Posterior cingulate gyrus (tissue), 11 donors: Measurements from ENCODE around the gene SESTD1.

Source experiments
- DNase-seq, 10 donors: peaks; one replicate each; pipeline versions ENCODE4 v3.0.0 to v3.0.0-alpha.2; 2020 to 2021; ENCODE audit warnings: mixed read lengths in 3 of 10
- intact Hi-C: fragments of 100-400 bp; cut with DNase I; formaldehyde crosslinking; loops from one replicate; pipeline ENCODE4 v1.15.1; 2023

SESTD1 gene, protein sequence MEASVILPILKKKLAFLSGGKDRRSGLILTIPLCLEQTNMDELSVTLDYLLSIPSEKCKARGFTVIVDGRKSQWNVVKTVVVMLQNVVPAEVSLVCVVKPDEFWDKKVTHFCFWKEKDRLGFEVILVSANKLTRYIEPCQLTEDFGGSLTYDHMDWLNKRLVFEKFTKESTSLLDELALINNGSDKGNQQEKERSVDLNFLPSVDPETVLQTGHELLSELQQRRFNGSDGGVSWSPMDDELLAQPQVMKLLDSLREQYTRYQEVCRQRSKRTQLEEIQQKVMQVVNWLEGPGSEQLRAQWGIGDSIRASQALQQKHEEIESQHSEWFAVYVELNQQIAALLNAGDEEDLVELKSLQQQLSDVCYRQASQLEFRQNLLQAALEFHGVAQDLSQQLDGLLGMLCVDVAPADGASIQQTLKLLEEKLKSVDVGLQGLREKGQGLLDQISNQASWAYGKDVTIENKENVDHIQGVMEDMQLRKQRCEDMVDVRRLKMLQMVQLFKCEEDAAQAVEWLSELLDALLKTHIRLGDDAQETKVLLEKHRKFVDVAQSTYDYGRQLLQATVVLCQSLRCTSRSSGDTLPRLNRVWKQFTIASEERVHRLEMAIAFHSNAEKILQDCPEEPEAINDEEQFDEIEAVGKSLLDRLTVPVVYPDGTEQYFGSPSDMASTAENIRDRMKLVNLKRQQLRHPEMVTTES

DNA sequence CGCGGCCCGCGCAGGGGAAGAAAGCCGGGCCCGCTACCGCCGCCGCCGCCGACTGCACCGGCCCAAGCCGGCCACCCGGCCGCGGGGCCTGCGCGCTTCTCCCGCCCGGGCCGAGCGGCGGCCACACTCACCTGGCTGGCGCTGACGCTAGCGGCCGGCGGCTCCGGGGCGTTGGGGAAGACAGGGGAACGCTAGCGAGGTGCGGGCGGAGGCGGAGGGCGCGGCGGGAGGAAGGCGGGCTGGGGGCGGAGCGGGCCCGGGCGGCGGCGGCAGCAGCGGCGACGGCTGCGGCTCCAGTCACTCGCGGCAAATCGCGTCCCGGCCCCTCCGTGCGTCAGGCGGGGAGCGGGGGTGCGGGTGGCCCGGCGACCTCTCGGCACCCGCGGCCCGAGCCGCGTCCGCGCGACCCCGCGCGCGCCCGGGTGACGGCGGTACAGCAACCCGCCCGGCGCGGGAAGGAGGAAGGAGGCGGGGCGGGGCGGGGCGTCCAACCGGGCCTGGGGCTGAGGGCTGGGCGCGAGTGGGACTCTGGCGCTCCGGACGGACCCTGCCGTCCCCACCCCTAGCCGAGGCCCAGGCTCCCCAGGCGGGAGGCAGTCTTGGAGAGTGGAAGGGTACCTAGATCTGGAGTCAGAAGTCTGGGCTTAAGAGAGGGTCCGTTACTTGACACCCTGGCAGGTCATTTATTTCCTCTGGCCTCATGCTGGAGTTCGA is at the start of gene SESTD1:
Gene SESTD1 (minus strand): TSS at position 465 of the 714 bp plus-strand sequence. CDS start 72,991 bp downstream, outside the sequence.
- DNase-seq: peak; percentile 52 to 96 (median 67)
- intact Hi-C loops: loop anchor here (5.0 kb wide), 1 partner anchor 37 kb away; no protein-coding TSS in a partner anchor

- no peak for DNase-seq
- intact Hi-C loops: no loop called here
These were observed 48.4 kb upstream of the SESTD1 start for GRCh38 chr2:179313057-179313456.

- intact Hi-C loops: no loop called here
- DNase-seq: no peak
These were observed 46.5 kb upstream of the SESTD1 start for GRCh38 chr2:179311101-179311500.

GRCh38 chr2:179307616-179308371 is 43.2 kb upstream of the SESTD1 start:
- DNase-seq: no peak
- intact Hi-C loops: no loop called here

- intact Hi-C loops: no loop called here
- DNase-seq: no peak
These were observed 40.5 kb upstream of the SESTD1 start for GRCh38 chr2:179305125-179305524.

- DNase-seq: no peak
- intact Hi-C loops: no loop called here
These were observed 39.8 kb upstream of the SESTD1 start for GRCh38 chr2:179304424-179304823.

- intact Hi-C loops: no loop called here
- no peak for DNase-seq
These were observed 38.3 kb upstream of the SESTD1 start for GRCh38 chr2:179302764-179303571.

DNA sequence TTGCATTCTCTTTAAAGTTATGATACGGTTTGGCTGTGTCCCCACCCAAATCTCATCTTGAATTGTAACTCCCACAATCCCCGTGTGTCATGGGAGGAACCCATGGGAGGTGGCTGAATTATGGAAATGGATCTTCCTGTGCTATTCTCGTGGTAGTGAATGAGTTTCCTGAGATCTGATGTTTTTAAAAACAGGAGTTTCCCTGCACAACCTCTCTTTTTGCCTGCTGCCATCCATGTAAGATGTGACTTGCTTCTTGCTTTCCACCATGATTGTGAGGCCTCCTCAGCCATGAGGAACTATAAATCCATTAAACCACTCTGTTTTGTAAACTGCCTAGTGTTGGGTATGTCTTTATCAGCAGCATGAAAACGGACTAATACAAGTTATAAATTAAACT is 37.5 kb upstream of the SESTD1 start:
- no peak for DNase-seq
- intact Hi-C loops: no loop called here

GRCh38 chr2:179298666-179299065 is 34.0 kb upstream of the SESTD1 start:
- intact Hi-C loops: no loop called here
- DNase-seq: no peak

GRCh38 chr2:179297927-179298326 is 33.3 kb upstream of the SESTD1 start:
- DNase-seq: no peak
- intact Hi-C loops: no loop called here

DNA sequence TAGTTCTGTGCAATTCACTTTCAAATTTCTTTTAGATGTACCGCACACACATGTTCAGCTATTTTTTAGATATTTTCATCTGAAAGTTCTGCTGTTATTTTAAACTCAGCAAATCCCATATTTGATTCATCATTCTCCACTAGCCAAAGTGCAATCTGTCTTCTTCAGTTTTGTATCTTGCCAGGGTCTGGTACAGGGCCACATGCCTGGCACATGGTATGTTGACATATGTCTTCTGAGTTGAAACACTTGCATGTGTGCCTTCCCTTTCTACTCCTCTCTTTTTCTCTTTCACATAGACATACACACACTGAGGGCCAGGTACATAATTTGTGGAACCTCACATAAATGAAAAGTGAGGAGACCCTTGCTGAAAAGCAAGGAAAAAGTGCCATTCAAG is 25.7 kb upstream of the SESTD1 start:
- intact Hi-C loops: no loop called here
- DNase-seq: no peak

DNA sequence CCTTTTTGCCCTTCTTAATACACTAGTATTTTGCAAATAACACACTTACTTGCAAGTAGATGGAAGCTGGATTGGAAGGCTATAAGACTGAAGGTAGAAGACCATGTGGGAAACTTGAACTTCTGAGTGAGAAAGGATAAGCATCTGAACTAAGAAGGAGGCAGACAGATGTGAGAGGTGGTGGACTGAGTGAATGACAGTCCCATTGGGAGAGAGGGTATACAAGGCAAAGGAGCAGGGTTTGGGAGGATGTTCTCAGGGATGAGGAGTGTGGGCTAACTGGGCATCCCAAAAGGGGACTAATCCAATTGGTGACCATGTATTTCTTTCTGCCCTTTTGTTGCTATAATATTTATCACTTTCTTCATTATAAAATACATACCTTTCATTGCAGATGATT is 20.4 kb upstream of the SESTD1 start:
- DNase-seq: no peak
- intact Hi-C loops: no loop called here

GRCh38 chr2:179277429-179278196 is 13.0 kb upstream of the SESTD1 start:
- no peak for DNase-seq
- intact Hi-C loops: no loop called here

DNA sequence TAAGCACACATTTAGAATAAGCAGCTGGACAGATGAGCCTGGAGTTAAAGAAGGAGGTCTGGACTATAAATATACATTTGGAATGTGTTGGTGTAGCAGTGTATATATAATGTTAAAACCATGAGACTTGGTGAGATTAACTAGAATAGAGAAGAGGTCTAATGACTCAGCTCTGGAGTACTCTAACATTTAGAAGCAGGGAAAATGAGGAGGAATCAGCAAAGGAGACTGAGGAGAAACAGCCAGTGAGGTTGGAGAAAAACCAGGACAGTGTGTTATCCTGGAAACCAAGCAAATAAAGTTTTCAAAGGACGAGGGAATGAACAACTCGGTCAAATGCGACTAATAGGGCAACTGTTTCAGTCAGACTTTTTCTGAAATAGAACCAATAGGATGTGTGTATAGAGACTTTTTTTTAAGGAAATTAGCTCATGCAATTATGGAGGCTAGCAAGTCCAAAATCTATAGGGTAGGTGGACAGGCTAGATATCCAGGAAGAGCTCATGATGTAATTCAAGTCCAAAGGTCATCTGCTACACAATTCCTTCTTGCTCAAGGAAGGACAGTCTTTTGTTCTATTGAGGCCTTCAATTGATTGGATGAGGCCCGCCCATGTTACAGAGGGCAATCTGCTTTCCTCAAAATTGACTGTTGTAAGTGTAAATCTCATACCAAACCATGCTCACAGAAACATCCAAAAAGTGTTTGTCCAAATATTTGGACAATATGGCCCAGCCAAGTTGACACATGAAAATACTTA is 10.8 kb upstream of the SESTD1 start:
- intact Hi-C loops: no loop called here

DNA sequence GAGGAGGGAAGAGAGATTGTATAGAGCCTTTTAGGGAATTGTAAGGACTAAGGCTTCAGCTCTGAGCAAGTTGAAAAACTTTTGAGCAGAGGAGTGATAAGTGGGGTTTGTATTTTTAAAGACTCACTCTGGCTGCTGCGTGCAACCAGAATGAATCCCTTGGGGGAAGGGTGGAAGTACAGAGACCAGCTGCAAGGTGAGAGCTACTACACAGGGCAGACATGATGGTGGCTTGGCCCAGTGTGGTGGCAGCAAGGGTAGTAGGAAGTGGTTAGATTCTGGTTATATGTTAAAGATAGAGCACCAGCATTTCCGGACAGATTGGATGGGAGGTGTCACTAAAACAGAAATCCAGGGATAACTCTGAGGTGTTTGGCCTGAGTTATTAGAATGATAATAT is 10.1 kb upstream of the SESTD1 start:
- intact Hi-C loops: no loop called here
- no peak for DNase-seq

More for the DNA sequence above, 10.8 kb upstream of the SESTD1 start:
- no peak for DNase-seq

- intact Hi-C loops: no loop called here
- no peak for DNase-seq
These were observed 8.9 kb upstream of the SESTD1 start for GRCh38 chr2:179273461-179273962.

DNA sequence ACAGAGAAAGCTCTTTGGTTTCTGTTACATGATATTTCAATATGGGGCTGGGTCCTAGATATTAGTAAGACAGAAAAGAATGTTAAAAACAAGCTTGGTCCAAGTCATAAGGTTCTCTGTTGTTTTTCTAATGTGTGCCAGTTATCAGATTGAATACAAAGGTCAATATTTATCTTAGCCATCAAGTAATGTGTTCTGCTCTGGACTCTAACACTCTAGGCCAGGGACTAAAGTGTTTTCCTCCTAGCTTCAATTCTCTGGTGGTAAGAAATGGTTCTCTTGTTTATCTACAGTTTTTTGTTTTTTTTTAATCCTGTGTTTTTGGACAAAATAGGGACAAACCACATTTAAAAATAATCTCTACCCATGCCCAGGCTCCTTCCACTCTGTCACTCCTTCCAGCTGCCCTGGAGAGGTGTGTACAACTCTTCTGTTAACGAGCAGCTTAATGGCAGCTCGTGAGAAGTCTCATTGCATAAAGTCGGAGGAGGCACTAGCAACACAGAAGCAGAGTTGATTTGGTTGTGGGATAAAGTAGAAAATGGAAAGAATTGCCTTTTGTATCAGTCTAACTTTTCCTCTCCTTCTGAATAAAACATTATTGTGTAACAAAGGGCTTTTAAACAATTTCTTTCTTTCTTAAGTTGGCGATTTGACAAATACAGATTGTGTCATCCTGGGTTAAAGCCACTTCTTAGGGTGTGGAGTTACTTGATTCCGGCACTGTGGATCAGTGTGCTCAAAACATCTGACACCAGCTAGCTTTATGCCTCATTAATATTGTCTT is 8.0 kb upstream of the SESTD1 start:
- DNase-seq: peak in 1 of 10 donors; percentile 31

More for the DNA sequence above, 8.0 kb upstream of the SESTD1 start:
- intact Hi-C loops: no loop called here
